Spleen (tissue), 11 donors: Measurements from ENCODE around the gene PRPF19. TPM values are rescaled to one million over a fixed set of nuclear protein-coding genes. Genes with fewer than 3 reads are reported as not detected.

Experiments
- DNase-seq: peaks from one replicate; pipeline ENCODE4 v3.0.0-alpha.2; 2020
- H3K27ac ChIP-seq, 8 donors: fragments of 200-600 bp; sonication (generic) in 7 of 8; 1 replicate in 4 of 8; 2 replicates in 4 of 8; pipeline versions ENCODE4 v1.5.0 to v1.8.0; 2016 to 2021; ENCODE audit warnings: inconsistent platforms in 4 of 8, mild to moderate bottlenecking in 4 of 8, moderate library complexity in 1 of 8
- H3K27me3 ChIP-seq, 7 donors: fragments of 200-600 bp; sonication (generic) in 6 of 7; replicated peaks in 1 of 7; 1 replicate in 4 of 7; 2 replicates in 3 of 7; pipeline versions ENCODE4 v1.5.0 to v1.8.0; 2016 to 2021; ENCODE audit warnings: inconsistent platforms in 3 of 7, mild to moderate bottlenecking in 1 of 7
- H3K36me3 ChIP-seq, 6 donors: fragments of 200-600 bp; sonication (generic) in 5 of 6; 1 replicate in 4 of 6; 2 replicates in 2 of 6; pipeline versions ENCODE4 v1.5.0 to v1.8.0; 2016 to 2021; ENCODE audit warnings: inconsistent platforms in 2 of 6
- H3K4me1 ChIP-seq, 6 donors: fragments of 200-600 bp; sonication (generic) in 5 of 6; 1 replicate in 3 of 6; 2 replicates in 3 of 6; pipeline versions ENCODE4 v1.5.0 to v1.8.0; 2016 to 2021; ENCODE audit warnings: inconsistent platforms in 3 of 6
- H3K4me3 ChIP-seq, 8 donors: fragments of 200-600 bp; sonication (generic) in 7 of 8; 1 replicate in 4 of 8; 2 replicates in 4 of 8; pipeline versions ENCODE4 v1.5.0 to v1.8.0; 2016 to 2021; ENCODE audit warnings: inconsistent platforms in 4 of 8, mild to moderate bottlenecking in 4 of 8, moderate library complexity in 2 of 8
- H3K9me3 ChIP-seq, 8 donors: fragments of 200-600 bp; sonication (generic) in 7 of 8; 1 replicate in 4 of 8; 2 replicates in 4 of 8; pipeline versions ENCODE4 v1.5.0 to v1.8.0; 2016 to 2021; ENCODE audit warnings: inconsistent platforms in 4 of 8
- CTCF ChIP-seq, 11 experiments: fragments of 200-600 bp in 7 of 11; fragments of 450-650 bp in 4 of 11; sonication (generic) in 4 of 11; IDR thresholded peaks in 8 of 11; conservative IDR thresholded peaks in 3 of 11; 1 replicate in 7 of 11; 2 replicates in 4 of 11; pipeline versions ENCODE4 v1.4.0 to v1.8.0; 2016 to 2021; ENCODE audit warnings: antibody characterized with exemption in 11 of 11, inconsistent platforms in 4 of 11, mild to moderate bottlenecking in 1 of 11
- POLR2A ChIP-seq, 3 donors: fragments of 450-650 bp; IDR thresholded peaks; one replicate each; pipeline ENCODE4 v1.5.1; 2017; ENCODE audit warnings: antibody characterized with exemption in 3 of 3, mild to moderate bottlenecking in 1 of 3
- POLR2AphosphoS5 ChIP-seq, 3 donors: sonication (generic); formaldehyde crosslinking; IDR thresholded peaks; one replicate each; pipeline ENCODE4 v1.5.1; 2017; ENCODE audit warnings: antibody characterized with exemption in 3 of 3
- WGBS, 5 donors: extraction: QIAGEN DNeasy Blood & Tissue Kit in 3 of 5; methylation state at CpG; one replicate each; pipeline versions ENCODE4 v1.1.5 to v1.1.7; 2013 to 2018; 5-methylcytosine and 5-hydroxymethylcytosine counted together
- intact Hi-C: fragments of 100-400 bp; cut with DNase I; formaldehyde crosslinking; loops from one replicate; pipeline ENCODE4 v1.15.0; 2023; ENCODE audit warnings: low total_unique reads
- polyA plus RNA-seq, 3 donors: library from polyadenylated mRNA; stranded (reverse); fragments of 200-250 nt; gene quantifications; one replicate each; pipeline ENCODE4 v1.2.1, GENCODE V29; 2013
- total RNA-seq, 7 donors: library from RNA; depleted of rRNA in 3 of 7; stranded (reverse); fragments of >200 nt in 3 of 7; fragmentation: NEBNext Ultra II Directional in 4 of 7; extraction: Animal tissue kit (Norgen Biotek cat#: 25700) in 4 of 7; gene quantifications; one replicate each; pipeline versions ENCODE4 v1.1.0 to v1.2.1, GENCODE V29; 2016 to 2021
- donor health status: healthy with polysubstance abuse.
- donor health status: DM: no; HTN: no; CAD: no; lungs with moderate emphysema.
- donor health status: DM: no; HTN: no; CAD: no.
- donor health status: Bipolar disorder and iron deficiency.
- donor health status: healthy.
- donor health status: DM: no; HTN: no; CAD: no.
- donor health status: DM: yes; HTN: yes; CAD: no.

Gene PRPF19
- total and polyA plus RNA-seq, 10 donors = 58.7 to 81.1 (median 70.1) TPM

DNA sequence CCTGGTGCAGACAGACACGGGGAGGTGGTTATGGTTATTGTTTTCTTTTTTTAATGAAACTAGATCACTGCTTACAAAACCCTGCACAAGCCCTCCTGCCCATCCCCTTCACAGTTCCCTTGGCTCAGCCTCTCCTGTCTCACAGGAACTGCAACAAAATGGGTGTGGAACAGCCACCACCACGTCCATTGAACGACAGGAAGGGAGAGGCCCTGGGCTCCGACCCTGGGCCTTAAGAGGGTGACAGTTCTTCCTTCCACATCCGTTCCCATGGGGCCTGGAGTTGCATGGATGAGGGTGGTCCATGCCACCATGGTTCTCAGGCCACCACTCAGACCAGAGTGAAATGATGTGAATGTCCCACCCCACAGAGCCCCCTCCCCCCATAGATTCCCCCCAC is 15.7 kb downstream of the PRPF19 start:
- WGBS, 5 donors = 37 to 51% (median 41%) methylated on average over 5 of the region's 5 CpGs
- intact Hi-C loops = no loop called here
- DNase-seq = no peak
- no peaks in the 10 kb centered on the region for H3K27me3 ChIP-seq
- H3K36me3 ChIP-seq = peaks cover 0 to 79% (median 49%) of the 10 kb centered on the region in 6 donors
- H3K27ac ChIP-seq = peak overlapping the region in 5 of 8 donors; percentile 23 to 70 (median 51)
- peak in 2 of 3 donors; percentile 52 to 62 for TF ChIP-seq POLR2AphosphoS5 (IDR thresholded peaks at IDR 0.05)
- no peak for TF ChIP-seq CTCF (IDR thresholded peaks at IDR 0.05 in 8 of 11, conservative IDR thresholded peaks at IDR 0.05 in 3 of 11)
- H3K4me1 ChIP-seq = peaks cover 0 to 23% (median 17%) of the 10 kb centered on the region in 6 donors
- no peak overlapping the region for H3K4me3 ChIP-seq
- H3K9me3 ChIP-seq = no peaks in the 10 kb centered on the region

GRCh38 chr11:60889869-60890311 is 16.5 kb downstream of the PRPF19 start:
- Histone ChIP-seq H3K36me3 (peaks cover 0 to 71% (median 41%) of the 10 kb centered on the region in 6 donors), H3K27ac (peak overlapping the region in 5 of 8 donors; percentile 23 to 70 (median 48)), H3K4me1 (peaks cover 0 to 23% (median 17%) of the 10 kb centered on the region in 6 donors), H3K9me3 (no peaks in the 10 kb centered on the region), H3K27me3 (no peaks in the 10 kb centered on the region), H3K4me3 (no peak overlapping the region)
- intact Hi-C loops = loop anchor here (5.0 kb wide), 1 partner anchor 58 kb away; no protein-coding TSS in a partner anchor
- no peak for DNase-seq
- WGBS, 5 donors = 40 to 50% (median 44%) methylated on average over 6 of the region's 6 CpGs
- TF ChIP-seq POLR2AphosphoS5 (IDR thresholded peaks at IDR 0.05) = no peak
- no peak for TF ChIP-seq POLR2A (IDR thresholded peaks at IDR 0.05)
- no peak for TF ChIP-seq CTCF (IDR thresholded peaks at IDR 0.05 in 8 of 11, conservative IDR thresholded peaks at IDR 0.05 in 3 of 11)

GRCh38 chr11:60887556-60887955 is 18.8 kb downstream of the PRPF19 start:
- peaks cover 0 to 50% (median 17%) of the 10 kb centered on the region in 6 donors for H3K36me3 ChIP-seq
- intact Hi-C loops = loop anchor here (5.0 kb wide), 1 partner anchor 55 kb away; no protein-coding TSS in a partner anchor
- H3K27me3 ChIP-seq = no peaks in the 10 kb centered on the region
- WGBS, 5 donors = 64 to 69% (median 65%) methylated on average over 5 of the region's 5 CpGs
- TF ChIP-seq CTCF (IDR thresholded peaks at IDR 0.05 in 8 of 11, conservative IDR thresholded peaks at IDR 0.05 in 3 of 11) (peak in 9 of 11 experiments; percentile 10 to 52 (median 37)), POLR2AphosphoS5 (IDR thresholded peaks at IDR 0.05) (no peak), POLR2A (IDR thresholded peaks at IDR 0.05) (no peak)
- no peaks in the 10 kb centered on the region for H3K9me3 ChIP-seq
- H3K4me1 ChIP-seq = peaks cover 0 to 23% (median 17%) of the 10 kb centered on the region in 6 donors
- H3K4me3 ChIP-seq = no peak overlapping the region
- no peak for DNase-seq
- H3K27ac ChIP-seq = no peak overlapping the region

DNA sequence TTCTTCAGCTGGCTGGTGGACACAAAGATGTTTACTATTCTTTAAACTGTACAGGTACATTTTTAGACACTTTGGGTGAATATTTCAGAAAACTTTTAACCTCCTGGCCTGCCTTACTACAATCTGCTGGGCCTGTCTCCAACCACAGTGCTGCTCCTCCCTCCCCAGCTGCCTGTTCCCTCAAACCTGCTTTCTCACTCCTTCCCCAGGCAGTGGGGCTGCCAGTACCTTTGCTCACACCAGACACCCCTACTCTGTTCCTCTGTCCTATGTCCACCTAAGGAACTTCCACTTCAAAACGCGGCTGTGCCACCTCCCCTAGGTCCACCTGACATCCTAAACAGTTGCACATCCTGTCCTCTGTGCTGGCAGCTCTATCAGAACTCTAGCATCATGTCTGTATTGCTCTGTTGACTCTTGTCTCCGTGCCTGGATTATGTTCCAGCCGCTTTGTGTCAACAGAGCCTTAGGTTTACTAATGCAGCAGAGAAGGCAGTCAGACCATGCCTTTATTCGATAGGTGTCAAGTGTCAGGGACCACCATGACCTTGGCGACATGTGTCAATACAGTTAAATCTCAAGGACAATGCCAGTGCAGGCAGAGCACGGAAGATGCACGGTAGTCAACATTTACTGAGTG is 25.6 kb downstream of the PRPF19 start:
- Histone ChIP-seq H3K27ac (no peak overlapping the region), H3K27me3 (no peaks in the 10 kb centered on the region), H3K36me3 (peaks cover 0 to 52% (median 20%) of the 10 kb centered on the region in 6 donors), H3K4me3 (no peak overlapping the region), H3K9me3 (no peaks in the 10 kb centered on the region), H3K4me1 (no peaks in the 10 kb centered on the region)
- 89 to 92% (median 90%) methylated on average over 8 of the region's 8 CpGs for WGBS, 5 donors
- intact Hi-C loops = no loop called here
- no peak for DNase-seq
- TF ChIP-seq POLR2A (IDR thresholded peaks at IDR 0.05) (no peak), CTCF (IDR thresholded peaks at IDR 0.05 in 8 of 11, conservative IDR thresholded peaks at IDR 0.05 in 3 of 11) (no peak), POLR2AphosphoS5 (IDR thresholded peaks at IDR 0.05) (no peak)
